Activated CD4-positive, alpha-beta T cell treated with anti-CD3 and anti-CD28 coated beads, Interleukin-2, amount 10 ng/mL, durations not matched to agents 24 days and 14 days (primary cell): ENCODE measurements around the gene BTLA. TPM values are rescaled to one million over a fixed set of nuclear protein-coding genes. Genes with fewer than 3 reads are reported as not detected.
"Not testable (repeated sequence)": the region's sequence is repeated elsewhere in the genome, so short reads cannot be mapped to it uniquely, and the experiment has no call there.

Experiments used
- DNase-seq: peaks from one replicate; pipeline ENCODE4 v3.0.0; 2022
- H3K27ac Mint-ChIP-seq: one replicate; pipeline ENCODE4 v1.8.0; 2022; ENCODE audit warnings: mild to moderate bottlenecking, mixed read lengths
- H3K27me3 Mint-ChIP-seq: one replicate; pipeline ENCODE4 v1.8.0; 2022; ENCODE audit warnings: mixed read lengths
- H3K36me3 Mint-ChIP-seq: one replicate; pipeline ENCODE4 v1.8.0; 2022; ENCODE audit warnings: low read depth, mild to moderate bottlenecking, mixed read lengths
- H3K4me1 Mint-ChIP-seq: one replicate; pipeline ENCODE4 v1.8.0; 2021; ENCODE audit warnings: mixed read lengths
- H3K4me3 Mint-ChIP-seq: one replicate; pipeline ENCODE4 v1.8.0; 2022; ENCODE audit warnings: mild to moderate bottlenecking, moderate library complexity, mixed read lengths
- H3K9me3 Mint-ChIP-seq: one replicate; pipeline ENCODE4 v1.8.0; 2021; ENCODE audit warnings: mixed read lengths
- intact Hi-C: fragments of 100-400 bp; cut with micrococcal nuclease; formaldehyde crosslinking; loops from one replicate; pipeline ENCODE4 v1.15.1; 2023
- total RNA-seq: library from RNA; stranded (reverse); gene quantifications from 2 replicates; pipeline ENCODE4 v1.2.3, GENCODE V29; 2022

The BTLA gene
- total RNA-seq, 1 donor from 2014 or later = 33.7 TPM

GRCh38 chr3:112459750-112460149, 39.5 kb downstream of the BTLA start:
- peaks cover 26% of the 10 kb centered on the region for H3K36me3 Mint-ChIP-seq
- intact Hi-C loops = loop anchor here (1.0 to 5.0 kb wide), 5 partner anchors 22 to 327 kb away; partner anchors contain the start of genes ATG3, GCSAM and SLC35A5
- H3K4me3 Mint-ChIP-seq = peak overlapping the region; percentile 49
- DNase-seq = peak; percentile 75
- H3K4me1 Mint-ChIP-seq = peaks cover 46% of the 10 kb centered on the region
- H3K9me3 Mint-ChIP-seq = peaks cover 10% of the 10 kb centered on the region
- no peaks in the 10 kb centered on the region for H3K27me3 Mint-ChIP-seq
- H3K27ac Mint-ChIP-seq = peak overlapping the region; percentile 87

GRCh38 chr3:112456147-112456546, 43.1 kb downstream of the BTLA start:
- Mint-ChIP-seq H3K4me3 (no peak overlapping the region), H3K27me3 (no peaks in the 10 kb centered on the region), H3K4me1 (peaks cover 21% of the 10 kb centered on the region), H3K9me3 (peaks cover 12% of the 10 kb centered on the region), H3K36me3 (peaks cover 9% of the 10 kb centered on the region), H3K27ac (no peak overlapping the region)
- intact Hi-C loops = no loop called here
- DNase-seq = no peak

GRCh38 chr3:112448939-112449338, 50.3 kb downstream of the BTLA start:
- peaks cover 4% of the 10 kb centered on the region for H3K9me3 Mint-ChIP-seq
- peaks cover 5% of the 10 kb centered on the region for H3K4me1 Mint-ChIP-seq
- intact Hi-C loops = no loop called here
- H3K27ac Mint-ChIP-seq = no peak overlapping the region
- H3K4me3 Mint-ChIP-seq = no peak overlapping the region
- no peaks in the 10 kb centered on the region for H3K27me3 Mint-ChIP-seq
- no peaks in the 10 kb centered on the region for H3K36me3 Mint-ChIP-seq
- no peak for DNase-seq

GRCh38 chr3:112446343-112446742, 52.9 kb downstream of the BTLA start:
- no peak overlapping the region for H3K4me3 Mint-ChIP-seq
- peaks cover 5% of the 10 kb centered on the region for H3K4me1 Mint-ChIP-seq
- H3K27me3 Mint-ChIP-seq = no peaks in the 10 kb centered on the region
- DNase-seq = no peak
- no peak overlapping the region for H3K27ac Mint-ChIP-seq
- intact Hi-C loops = no loop called here
- H3K9me3 Mint-ChIP-seq = peaks cover 9% of the 10 kb centered on the region
- H3K36me3 Mint-ChIP-seq = no peaks in the 10 kb centered on the region

- Mint-ChIP-seq H3K4me3 (no peak overlapping the region), H3K27me3 (no peaks in the 10 kb centered on the region), H3K9me3 (peaks cover 9% of the 10 kb centered on the region), H3K27ac (no peak overlapping the region), H3K36me3 (no peaks in the 10 kb centered on the region), H3K4me1 (peaks cover 5% of the 10 kb centered on the region)
- no peak for DNase-seq
- intact Hi-C loops = no loop called here
Measured at GRCh38 chr3:112445839-112446238, 53.4 kb downstream of the BTLA start.

- peak; percentile 78 for DNase-seq
- H3K9me3 Mint-ChIP-seq = peaks cover 22% of the 10 kb centered on the region
- H3K36me3 Mint-ChIP-seq = peaks cover 5% of the 10 kb centered on the region
- H3K27ac Mint-ChIP-seq = peak overlapping the region; percentile 74
- H3K27me3 Mint-ChIP-seq = no peaks in the 10 kb centered on the region
- H3K4me1 Mint-ChIP-seq = peaks cover 38% of the 10 kb centered on the region
- H3K4me3 Mint-ChIP-seq = no peak overlapping the region
- intact Hi-C loops = loop anchor here (1.0 to 5.0 kb wide), 8 partner anchors 23 to 144 kb away; no protein-coding TSS in a partner anchor
Measured at GRCh38 chr3:112437146-112438022, 61.9 kb downstream of the BTLA start.

GRCh38 chr3:112429960-112430359, 69.3 kb downstream of the BTLA start:
- Mint-ChIP-seq H3K27ac (no peak overlapping the region), H3K4me1 (peaks cover 9% of the 10 kb centered on the region), H3K36me3 (peaks cover 4% of the 10 kb centered on the region), H3K9me3 (peaks cover 10% of the 10 kb centered on the region), H3K27me3 (no peaks in the 10 kb centered on the region), H3K4me3 (no peak overlapping the region)
- intact Hi-C loops = no loop called here
- peak; percentile 6 for DNase-seq

- no peak overlapping the region for H3K27ac Mint-ChIP-seq
- H3K9me3 Mint-ChIP-seq = peaks cover 7% of the 10 kb centered on the region
- H3K27me3 Mint-ChIP-seq = peaks cover 2% of the 10 kb centered on the region
- no peak overlapping the region for H3K4me3 Mint-ChIP-seq
- no peaks in the 10 kb centered on the region for H3K36me3 Mint-ChIP-seq
- peaks cover 3% of the 10 kb centered on the region for H3K4me1 Mint-ChIP-seq
- no peak for DNase-seq
- intact Hi-C loops = no loop called here
Measured at GRCh38 chr3:112427123-112427522, 72.1 kb downstream of the BTLA start.

- no peaks in the 10 kb centered on the region for H3K36me3 Mint-ChIP-seq
- H3K9me3 Mint-ChIP-seq = peaks cover 3% of the 10 kb centered on the region
- intact Hi-C loops = no loop called here
- H3K4me3 Mint-ChIP-seq = no peak overlapping the region
- no peak overlapping the region for H3K27ac Mint-ChIP-seq
- peaks cover 3% of the 10 kb centered on the region for H3K4me1 Mint-ChIP-seq
- DNase-seq = no peak
- peaks cover 4% of the 10 kb centered on the region for H3K27me3 Mint-ChIP-seq
Measured at GRCh38 chr3:112425858-112426750, 73.2 kb downstream of the BTLA start.

- Mint-ChIP-seq H3K4me1 (peaks cover 3% of the 10 kb centered on the region), H3K27ac (no peak overlapping the region), H3K4me3 (no peak overlapping the region), H3K36me3 (no peaks in the 10 kb centered on the region), H3K27me3 (peaks cover 4% of the 10 kb centered on the region), H3K9me3 (no peaks in the 10 kb centered on the region)
- intact Hi-C loops = no loop called here
- DNase-seq = no peak
Measured at GRCh38 chr3:112425382-112425781, 73.9 kb downstream of the BTLA start.

- no peaks in the 10 kb centered on the region for H3K9me3 Mint-ChIP-seq
- intact Hi-C loops = no loop called here
- no peak for DNase-seq
- no peak overlapping the region for H3K27ac Mint-ChIP-seq
- peaks cover 4% of the 10 kb centered on the region for H3K27me3 Mint-ChIP-seq
- H3K36me3 Mint-ChIP-seq = no peaks in the 10 kb centered on the region
- peaks cover 3% of the 10 kb centered on the region for H3K4me1 Mint-ChIP-seq
- H3K4me3 Mint-ChIP-seq = no peak overlapping the region
Measured at GRCh38 chr3:112424394-112424793, 74.9 kb downstream of the BTLA start.

- H3K36me3 Mint-ChIP-seq, intact Hi-C loops, H3K4me1 Mint-ChIP-seq, H3K27me3 Mint-ChIP-seq, H3K9me3 Mint-ChIP-seq, H3K4me3 Mint-ChIP-seq, H3K27ac Mint-ChIP-seq: not testable (repeated sequence)
- DNase-seq = peak; percentile 8
Measured at GRCh38 chr3:112422921-112423320, 76.4 kb downstream of the BTLA start.

GRCh38 chr3:112418526-112418925, 80.7 kb downstream of the BTLA start:
- H3K36me3 Mint-ChIP-seq, H3K4me3 Mint-ChIP-seq: not testable (repeated sequence)

More at GRCh38 chr3:112418526-112418925, 80.7 kb downstream of the BTLA start:
- H3K9me3 Mint-ChIP-seq, H3K27ac Mint-ChIP-seq, H3K4me1 Mint-ChIP-seq, H3K27me3 Mint-ChIP-seq, intact Hi-C loops: not testable (repeated sequence)
- DNase-seq = peak; percentile 19
